Inflammatory macrophage (primary cell): ENCODE data around the gene UPF2.
"Not testable (repeated sequence)": the region's sequence is repeated elsewhere in the genome, so short reads cannot be mapped to it uniquely, and the experiment has no call there.

Source experiments
- DNase-seq, 2 donors: peaks; one replicate each; pipeline ENCODE4 v3.0.0-alpha.2; 2020 to 2022

UPF2 gene

DNA sequence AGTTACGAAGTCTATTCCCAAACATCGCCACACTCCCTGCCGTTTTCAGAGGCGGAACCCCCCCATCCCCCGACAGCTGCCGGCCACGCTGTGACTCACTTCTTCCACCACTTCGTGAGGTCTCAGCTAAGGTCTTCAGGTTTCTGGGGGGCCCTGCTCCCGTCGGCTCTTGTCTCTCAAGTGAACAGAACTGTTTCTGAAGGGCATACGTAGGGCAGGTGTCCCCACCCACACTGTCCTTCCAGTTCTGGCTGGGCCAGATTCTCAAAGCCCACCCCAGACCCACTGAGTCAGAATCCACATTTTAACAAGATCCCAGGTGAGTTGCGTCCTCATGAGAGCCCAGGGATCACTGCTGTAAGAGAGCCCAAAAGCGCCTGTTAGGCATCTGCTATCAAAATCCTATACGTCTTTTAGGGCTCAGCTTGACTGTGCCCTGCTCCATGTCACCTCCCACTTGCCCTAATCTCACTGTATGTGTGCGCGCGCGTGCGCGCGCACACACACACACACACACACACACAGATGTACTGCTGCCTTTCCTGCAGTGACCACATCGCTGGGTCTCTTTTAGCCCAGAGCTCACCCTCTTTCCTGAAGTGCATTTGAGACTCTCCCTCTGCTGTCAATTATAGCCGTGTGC lies 140.7 kb downstream of the UPF2 start:
- DNase-seq, result no peak

DNA sequence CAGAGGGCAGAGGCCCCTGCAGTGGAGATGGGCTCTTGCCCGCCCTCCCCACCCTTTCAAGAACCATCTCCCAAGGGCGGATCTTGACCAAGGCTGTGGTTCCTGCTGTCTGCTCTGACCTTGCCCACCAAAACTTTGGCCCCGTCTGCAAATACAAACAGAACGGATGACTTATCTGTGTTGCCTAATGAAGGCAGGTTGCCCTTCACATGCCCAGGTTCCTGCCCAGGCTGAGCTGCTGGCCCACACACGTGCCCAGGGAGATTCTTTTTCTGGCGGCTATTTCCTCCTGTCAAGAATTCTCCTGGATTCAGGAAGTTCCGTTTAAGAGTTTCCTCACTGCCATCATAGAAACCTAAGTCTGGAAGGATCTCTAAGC lies 141.2 kb downstream of the UPF2 start:
- no peak for DNase-seq

DNA sequence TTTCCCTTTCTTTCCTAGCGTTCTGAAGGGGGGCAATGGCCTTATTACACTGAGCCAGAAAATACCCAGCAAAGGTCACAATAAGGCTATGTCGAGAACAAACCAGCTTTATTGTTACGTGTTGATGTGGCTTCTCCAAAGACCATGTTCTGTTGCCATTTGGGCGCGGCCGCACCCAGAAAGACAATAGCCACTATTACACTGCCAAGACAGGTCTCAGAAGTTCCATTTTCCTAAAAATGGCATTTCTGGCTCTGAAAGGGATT lies 141.6 kb downstream of the UPF2 start:
- DNase-seq, result no peak

DNA sequence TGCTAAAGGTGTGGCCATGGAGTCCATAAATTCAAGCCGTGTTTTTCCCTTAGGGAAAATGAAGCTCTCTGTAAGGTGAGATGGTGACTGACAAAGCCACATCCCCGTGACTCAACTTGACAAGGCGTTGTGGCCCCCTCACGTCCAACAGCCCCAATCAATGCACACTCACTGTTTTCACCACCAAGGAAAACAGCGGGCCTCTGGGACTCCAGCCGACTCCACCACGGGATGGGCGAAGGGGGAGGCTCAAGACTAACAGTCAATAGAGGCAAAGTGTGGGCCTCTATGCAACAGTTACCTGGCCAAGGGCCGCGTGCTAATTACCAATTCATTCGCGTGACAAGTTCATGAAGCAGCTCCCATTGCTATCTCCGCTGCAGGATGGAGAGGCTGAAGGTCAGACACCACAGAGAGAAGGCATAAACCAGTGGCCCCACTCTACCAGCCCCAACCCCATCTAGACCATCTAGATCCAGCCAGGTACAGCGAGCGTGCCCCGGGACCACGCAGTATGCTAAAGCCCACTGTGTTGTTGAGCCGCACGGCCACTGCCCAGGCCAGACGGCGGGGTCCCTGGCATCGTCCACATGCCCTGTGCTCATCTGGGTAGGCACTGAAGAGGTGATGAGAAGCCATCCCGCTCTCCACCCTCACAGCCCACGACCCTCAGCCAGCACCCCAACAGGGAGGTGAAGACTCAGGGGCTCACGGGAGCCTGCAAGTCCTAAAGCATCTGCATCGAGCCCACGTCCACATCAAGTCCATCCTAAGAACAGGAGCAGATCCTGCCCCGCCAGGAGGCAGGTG lies 143.3 kb downstream of the UPF2 start:
- no peak for DNase-seq

DNA sequence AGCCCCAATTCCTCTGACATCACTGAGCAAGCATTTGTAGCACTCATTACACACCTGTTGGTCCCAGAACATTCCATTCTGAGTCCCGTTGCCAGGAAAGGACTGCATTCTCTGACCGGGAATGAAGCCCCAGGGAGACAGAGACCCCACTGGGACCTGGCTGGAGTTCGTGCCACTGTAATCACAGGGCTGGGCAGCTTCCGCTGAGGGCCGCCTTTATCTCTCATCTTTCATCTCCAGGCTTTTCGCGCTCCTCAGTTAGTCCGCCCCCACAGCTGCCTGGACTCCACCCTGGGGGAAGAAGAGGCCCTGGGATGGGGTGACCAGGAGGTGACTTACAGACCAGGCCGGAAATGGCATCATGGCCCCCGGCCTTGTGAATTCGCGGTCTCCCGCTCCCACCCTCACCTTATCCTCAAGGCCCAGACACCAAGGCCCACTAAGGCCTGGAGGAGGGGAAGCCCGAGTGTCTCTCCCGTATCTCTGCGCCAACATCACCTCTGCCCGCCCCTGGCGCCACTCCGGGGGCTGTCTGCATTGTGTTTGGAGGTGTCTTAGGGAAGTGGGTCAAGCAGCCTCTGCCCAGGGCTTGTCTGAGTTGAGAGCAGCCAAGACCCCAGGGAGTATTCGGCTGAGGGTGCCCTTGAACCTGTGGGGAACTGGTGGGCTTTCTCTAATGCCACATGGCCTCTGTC lies 144.1 kb downstream of the UPF2 start:
- DNase-seq, result no peak

DNA sequence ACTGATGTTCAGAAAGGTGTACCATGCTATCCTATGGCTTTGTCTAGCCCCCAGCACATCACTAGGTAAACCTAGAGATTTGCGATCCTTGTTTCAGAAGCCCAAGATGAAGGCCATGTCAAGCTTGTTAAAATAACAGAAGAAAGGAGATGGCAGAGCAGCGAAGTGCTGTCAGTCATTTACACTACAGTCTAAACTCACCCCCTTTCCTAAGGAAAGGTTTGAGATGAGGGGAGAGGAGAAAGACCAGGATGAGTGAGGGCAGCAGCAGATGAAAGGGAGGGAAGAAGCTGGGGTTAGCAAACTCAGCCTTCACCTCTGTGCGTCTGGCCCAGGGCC lies 144.6 kb downstream of the UPF2 start:
- no peak for DNase-seq

DNA sequence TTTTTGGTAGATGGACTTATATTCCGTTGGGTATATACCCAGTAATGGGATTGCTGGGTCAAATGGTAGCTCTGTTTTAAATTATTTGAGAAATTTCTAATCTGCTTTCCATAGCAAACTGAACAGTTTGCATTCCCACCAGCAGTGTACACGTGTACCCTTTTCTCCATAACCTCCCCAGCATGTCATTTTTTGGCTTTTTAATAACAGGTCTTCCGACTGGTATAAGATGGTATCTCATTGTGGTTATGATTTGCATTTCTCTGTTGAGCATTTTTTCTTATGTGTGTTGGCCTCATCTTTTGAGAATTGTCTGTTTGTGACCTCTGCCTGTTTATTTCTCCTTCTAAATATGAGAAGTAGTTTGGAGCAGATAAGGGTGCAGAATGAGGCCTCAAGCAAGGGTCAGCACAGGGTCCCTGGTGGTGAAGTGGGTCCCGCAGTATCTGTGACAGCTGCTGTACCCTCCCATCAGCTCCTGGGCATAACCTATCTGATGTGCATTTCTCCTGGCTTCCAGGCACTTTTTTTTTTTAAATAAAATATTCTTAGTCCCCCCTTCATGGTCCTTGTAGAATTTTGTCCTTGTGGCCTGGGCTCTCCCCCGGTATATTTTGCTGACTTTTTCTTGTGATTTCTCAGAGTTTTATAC lies 145.9 kb downstream of the UPF2 start:
- DNase-seq, result no peak

DNA sequence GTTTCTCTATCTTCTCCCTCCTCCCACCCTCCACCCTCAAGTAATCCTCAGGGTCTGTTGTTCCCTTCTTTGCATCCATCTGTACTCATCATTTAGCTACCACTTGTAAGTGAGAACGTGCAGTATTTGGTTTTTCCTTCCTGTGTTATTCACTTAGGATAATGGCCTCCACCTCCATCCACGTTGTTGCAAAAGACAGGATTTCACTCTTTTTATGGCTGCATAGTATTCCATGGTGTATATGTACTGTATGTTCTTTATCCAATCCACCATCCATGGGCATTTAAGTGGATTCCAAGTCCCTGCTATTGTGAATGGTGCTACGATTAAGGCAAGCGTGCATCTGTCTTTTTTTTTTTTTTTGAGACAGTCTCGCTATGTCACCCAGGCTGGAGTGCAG lies 147.0 kb downstream of the UPF2 start:
- DNase-seq, result no peak

DNA sequence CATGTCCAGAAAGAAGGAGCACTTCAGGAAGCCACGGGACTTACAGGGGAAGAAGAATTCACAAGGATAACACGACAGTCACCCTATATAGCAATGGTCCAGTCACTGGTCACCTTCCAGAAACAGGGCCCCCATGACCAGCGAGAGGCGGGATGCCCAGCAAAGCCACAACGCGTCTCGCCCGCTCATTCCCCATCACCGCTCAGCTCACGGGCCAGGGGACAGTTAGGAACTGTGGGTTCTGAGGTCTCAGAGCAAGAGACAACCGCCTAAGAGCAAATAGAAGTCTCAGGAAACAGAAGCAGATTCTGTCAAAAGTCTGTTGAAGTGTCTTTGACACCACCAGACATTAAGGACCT lies 147.5 kb downstream of the UPF2 start:
- DNase-seq, result no peak

DNA sequence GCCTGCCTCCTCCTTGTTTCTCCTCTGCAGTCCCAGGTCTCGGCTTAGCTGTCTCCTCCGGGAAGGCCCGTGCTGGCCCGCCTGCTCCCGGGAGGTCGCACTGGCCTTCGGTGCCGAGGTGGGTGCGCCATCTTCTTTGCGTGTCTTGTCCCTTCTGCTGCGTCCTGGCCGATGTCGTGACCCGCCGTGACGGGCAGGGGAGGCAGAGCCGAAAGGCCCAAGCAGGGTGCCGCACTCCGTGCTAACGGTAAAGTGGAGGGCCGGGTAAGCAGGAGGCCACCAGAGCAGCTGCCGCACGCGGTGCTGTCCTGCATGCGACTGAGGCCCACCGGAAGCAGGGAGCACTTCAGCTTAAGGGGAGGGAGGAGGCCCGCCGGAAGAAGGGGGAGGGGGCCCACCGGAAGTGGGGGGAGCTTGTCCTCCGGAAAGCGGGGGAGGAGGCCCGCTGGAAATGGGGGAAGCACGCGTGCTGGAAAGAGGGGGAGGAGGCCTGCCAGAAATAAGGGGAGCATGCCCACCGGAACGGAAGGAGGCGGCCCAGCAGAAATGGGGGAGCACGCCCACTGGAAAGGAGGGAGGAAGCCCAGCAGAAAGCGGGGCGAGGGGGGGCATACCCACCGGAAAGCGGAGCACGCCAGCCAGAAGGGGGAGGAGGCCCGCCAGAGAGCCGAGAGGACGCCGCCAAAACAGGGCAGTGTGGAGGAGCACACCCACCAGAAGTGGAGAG lies 148.1 kb downstream of the UPF2 start:
- no peak for DNase-seq

DNA sequence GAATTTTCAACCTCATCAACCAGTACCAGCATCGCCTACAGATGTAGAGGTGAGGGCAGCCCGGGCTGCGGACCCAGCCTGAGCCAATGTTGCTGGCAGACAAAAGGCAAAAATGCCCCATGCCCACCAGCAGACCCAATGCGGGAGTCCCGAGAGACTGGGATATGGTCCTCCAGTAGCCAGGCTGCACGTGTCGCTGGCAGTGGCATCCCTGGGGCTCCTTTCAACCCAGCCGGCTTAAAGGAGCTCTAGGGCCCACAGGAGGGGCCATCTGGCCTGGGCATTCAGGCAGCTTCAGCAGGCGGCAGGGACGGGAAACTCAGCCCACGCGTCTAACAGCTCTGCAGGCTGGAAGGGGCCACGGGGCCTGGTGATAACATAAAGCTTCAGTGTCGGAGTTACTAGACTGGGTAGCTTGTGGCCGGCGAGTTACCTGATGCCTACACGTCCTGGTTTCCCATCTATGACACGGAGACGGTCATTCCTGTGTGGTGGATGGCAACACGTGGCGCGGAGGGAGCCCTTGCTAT lies 148.8 kb downstream of the UPF2 start:
- no peak for DNase-seq

DNA sequence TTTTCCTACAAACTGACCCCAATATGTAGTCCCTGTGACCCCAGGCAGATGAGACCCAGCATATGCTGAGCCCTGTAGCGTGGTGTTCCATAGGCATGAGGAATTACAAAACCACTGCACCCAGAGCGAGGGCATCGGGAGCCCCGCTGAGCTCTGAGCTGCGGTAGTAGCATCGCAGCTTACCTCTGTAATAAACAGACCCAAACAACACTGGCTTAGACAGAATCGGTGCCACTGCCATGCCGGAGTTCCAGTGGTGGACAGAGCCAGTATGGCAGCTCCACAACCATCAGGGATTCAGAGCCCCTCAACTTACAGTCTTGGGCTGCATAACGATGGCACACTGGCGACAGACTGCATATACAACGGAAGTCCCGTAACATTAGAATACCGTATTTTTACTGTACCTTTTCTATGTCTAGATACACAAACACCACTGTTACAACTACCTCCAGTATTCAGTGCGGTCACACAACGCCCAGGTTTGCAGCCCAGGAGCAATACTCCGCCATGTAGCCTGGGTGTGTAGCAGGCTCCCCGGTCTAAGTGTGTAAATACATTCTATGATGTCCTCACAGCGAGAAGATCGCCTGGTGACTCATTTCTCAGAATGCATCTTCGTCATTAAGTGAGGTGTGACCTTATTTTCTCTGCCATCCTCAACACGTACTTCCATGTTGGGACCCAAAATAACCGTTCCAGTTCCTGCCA lies 150.7 kb downstream of the UPF2 start:
- DNase-seq, result no peak

DNA sequence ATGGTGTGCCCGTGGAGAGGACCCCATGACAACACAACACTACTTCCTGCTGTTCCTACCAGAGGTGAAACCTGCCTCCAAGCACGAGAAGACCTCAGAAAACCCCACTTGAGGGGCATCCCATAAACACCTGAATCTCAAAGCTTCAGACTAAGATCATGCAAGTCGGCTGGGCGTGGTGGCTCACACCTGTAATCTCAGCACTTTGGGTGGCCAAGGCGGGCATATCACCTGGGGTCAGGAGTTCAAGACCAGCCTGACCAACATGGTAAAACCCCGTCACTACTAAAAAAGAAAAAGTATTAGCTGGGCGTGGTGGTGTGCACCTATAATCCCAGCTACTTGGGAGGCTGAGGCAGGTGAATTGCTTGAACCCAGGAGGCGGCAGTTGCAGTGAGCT lies 153.3 kb downstream of the UPF2 start:
- DNase-seq, result not testable (repeated sequence)

DNA sequence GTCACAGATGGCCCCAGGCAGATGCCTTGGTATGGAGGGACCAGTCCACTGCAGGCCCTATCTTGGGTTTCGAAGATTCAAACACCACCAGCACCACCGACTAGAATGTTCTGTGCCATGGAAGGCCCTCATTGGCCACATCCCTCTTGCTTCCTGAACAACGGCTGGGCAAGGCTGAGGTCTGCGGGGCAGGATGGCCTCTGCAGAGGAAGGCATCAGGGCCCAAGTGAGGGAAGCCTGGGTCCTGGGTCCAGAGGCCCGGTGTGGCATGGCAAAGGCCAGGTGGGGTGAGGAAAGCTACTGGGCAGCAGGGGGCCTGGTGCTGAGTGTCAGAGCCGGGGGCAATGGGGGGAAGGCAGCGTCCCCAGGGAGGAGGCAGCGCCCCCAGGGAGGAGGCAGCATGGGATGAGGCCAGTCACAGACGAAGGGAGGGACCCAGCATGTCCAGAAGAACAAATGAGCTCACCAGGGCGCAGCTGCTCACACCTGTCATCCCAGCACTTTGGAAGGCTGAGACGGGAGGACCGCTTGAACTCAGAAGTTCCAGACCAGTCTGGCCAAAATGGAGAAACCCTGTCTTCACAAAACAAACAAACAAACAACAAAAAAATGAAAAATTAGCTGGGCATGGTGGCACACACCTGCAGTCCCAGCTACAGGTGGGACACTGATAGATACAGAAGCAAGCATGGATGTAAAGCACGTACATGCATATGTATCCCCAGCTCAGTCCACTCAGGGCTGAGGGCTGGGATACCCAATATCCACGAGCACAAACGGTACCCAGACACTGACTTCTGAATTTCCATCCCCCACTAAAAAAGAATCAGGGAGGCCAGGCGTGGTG lies 155.0 kb downstream of the UPF2 start:
- no peak for DNase-seq

DNA sequence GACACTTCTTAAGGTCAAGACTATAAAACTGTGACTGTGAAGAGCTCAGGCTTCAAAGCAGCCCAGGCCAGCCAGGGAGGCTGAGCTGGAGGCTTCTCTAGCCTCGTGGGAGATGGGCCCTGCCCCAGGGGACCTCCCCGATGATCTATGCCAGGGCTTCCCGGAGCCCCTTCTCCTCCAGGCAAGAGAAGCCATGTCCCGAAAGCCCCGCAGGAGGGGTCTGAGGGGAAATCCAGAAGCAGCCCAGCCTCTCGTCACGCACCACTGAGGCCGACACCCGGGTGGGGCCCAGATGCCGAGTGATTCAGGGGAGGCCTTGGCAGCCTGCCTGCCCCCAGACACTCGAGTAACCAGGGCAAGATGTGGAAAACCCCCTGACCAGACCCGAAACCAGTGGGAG lies 155.8 kb downstream of the UPF2 start:
- no peak for DNase-seq

DNA sequence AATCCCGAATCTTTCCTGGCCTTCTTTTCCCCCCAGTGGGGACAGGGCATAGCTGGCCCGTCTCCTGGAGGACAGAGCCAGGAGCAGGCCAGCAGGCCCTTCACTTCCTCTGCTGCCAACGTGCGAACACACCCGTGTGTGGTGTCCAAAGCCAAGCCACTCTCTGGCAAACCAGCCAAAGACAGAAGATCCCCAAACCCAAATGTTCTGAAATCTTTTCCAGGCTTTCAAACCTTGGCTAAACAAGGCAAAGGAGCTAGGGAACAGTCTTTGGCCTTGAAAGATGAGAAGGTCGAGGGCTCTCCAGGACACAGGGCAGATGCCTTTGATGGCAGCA lies 156.5 kb downstream of the UPF2 start:
- DNase-seq, result no peak

DNA sequence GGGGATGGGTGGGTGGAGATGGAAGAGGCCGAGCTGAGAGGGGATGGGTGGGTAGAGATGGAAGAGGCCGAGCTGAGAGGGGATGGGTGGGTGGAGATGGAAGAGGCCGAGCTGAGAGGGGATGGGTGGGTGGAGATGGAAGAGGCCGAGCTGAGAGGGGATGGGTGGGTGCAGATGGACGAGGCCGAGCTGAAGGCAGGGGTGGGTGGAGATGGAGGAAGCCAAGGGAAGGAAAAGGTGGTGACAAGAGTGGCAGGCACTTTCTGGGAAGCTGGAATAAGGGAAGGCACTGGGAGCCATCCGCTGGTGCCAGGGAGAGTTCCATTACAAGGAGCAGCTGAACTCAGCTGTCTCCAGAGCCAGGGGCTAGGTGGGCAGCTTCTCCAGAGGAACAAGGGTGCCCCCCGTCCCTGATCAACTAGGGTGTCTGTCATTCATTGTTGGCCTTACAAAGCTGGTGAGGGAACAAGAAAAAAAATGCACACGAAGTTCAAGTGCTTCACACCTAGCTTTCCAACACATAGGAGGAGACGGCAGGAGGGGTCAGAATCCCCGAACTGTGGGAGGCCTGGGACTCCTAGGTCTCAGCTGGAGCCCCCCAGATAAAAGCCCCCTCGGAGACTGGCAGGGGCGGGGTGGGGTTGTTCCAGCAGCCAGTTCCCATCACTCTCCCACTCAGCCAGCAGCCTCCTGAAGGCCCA lies 157.0 kb downstream of the UPF2 start:
- DNase-seq, result no peak

DNA sequence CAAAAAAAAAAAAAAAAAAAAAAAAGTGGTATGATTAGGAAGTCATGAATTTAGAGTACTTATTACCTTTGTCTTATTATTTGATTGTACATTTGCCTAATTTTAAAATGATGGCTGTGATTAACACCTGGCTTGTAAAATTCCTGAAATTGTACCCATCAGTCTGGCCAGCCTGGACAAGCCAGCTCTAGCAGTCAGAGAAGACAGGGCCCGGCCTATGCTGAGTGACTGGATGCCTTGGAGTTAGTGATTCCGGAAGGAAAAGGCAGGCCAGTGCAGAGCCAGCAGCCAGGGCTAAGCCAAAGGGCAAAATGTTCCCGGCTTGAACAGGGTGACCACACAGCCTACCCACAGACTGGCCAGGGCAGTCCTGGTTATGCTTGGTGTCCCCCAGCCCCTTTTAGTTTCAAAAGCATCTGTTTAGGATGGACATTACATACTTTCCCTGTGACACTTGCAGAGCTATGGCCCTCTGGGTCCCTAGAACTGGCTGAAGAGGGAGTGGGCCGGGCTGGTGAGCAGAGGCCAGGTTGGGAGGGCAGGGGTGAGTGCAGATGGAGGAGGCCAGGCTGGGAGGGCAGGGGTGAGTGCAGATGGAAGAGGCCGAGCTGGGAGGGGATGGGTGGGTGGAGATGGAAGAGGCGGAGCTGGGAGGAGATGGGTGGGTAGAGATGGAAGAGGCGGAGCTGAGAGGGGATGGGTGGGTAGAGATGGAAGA lies 157.7 kb downstream of the UPF2 start:
- no peak for DNase-seq

DNA sequence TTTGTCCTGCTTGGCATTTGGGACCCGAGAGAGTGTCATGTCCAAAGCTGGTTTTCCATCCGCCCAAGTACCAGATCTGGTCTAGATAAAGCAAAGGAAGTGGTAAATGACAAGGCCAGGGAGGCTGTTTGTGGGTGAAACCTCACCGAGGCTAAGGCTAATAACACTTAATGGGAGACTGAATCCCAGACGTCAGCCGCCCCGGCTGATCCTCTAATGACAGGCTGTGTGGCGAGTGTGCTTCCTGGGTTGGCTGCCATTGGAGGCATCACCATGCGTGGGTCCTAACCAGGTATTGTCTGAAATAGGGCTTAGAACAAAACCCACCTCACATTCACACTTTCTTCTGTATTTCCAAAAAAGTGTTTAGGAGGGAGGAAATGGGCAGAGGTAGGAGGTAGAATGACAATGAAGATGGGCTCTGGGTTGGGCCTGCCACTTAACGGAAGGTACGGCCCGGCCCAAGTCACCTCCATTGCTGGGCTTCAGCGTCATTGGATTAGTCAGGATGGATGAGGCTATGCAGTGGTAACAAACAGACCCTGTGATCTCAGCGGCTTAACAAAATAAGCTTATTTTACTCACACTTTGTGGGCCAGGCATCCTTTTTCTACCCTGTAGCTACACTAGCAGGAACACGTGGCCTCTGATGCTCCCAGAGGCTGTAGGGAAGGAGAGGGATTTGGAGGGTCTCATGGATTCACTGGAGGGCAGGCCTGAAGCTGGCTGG lies 159.8 kb downstream of the UPF2 start:
- no peak for DNase-seq
